GM19351 (cell line): ENCODE measurements around the gene TCN1.
"Not testable (repeated sequence)": the region's sequence is repeated elsewhere in the genome, so short reads cannot be mapped to it uniquely, and the experiment has no call there.

ENCODE experiments used
- ATAC-seq: cut with Tn5 transposase; IDR thresholded peaks from one replicate; pipeline ENCODE4 v1.9.1; 2021; ENCODE audit warnings: mild to moderate bottlenecking, moderate library complexity; ENCODE audit not compliant: unreplicated experiment

TCN1 gene

GRCh38 chr11:59866397-59866796 is at the start of gene TCN1:
Gene TCN1 (minus strand): TSS chr11:59866487. CDS start chr11:59866470, 17 bp downstream.
- no peak for ATAC-seq

GRCh38 chr11:59903569-59903968 is 37.3 kb upstream of the TCN1 start:
- ATAC-seq: not testable (repeated sequence)

- ATAC-seq: no peak
Measured at GRCh38 chr11:59901306-59901705, 35.0 kb upstream of the TCN1 start.

- no peak for ATAC-seq
Measured at GRCh38 chr11:59900366-59901126, 34.3 kb upstream of the TCN1 start.

- no peak for ATAC-seq
Measured at GRCh38 chr11:59899532-59899931, 33.2 kb upstream of the TCN1 start.

- no peak for ATAC-seq
Measured at GRCh38 chr11:59898650-59899049, 32.4 kb upstream of the TCN1 start.

GRCh38 chr11:59898046-59898445 is 31.8 kb upstream of the TCN1 start:
- ATAC-seq: no peak

GRCh38 chr11:59894616-59895015 is 28.3 kb upstream of the TCN1 start:
- ATAC-seq: no peak

GRCh38 chr11:59891781-59892181 is 25.5 kb upstream of the TCN1 start:
- ATAC-seq: no peak

- ATAC-seq: not testable (repeated sequence)
Measured at GRCh38 chr11:59887156-59887555, 20.9 kb upstream of the TCN1 start.

- no peak for ATAC-seq
Measured at GRCh38 chr11:59883597-59883996, 17.3 kb upstream of the TCN1 start.

GRCh38 chr11:59879567-59879966 is 13.3 kb upstream of the TCN1 start:
- ATAC-seq: no peak

GRCh38 chr11:59878575-59878974 is 12.3 kb upstream of the TCN1 start, which contains the start of gene OOSP3:
Gene OOSP3 (plus strand): TSS chr11:59878782. CDS start chr11:59878809, 27 bp downstream.
- no peak for ATAC-seq

GRCh38 chr11:59877784-59878183 is 11.5 kb upstream of the TCN1 start:
- no peak for ATAC-seq

GRCh38 chr11:59877325-59877724 is 11.0 kb upstream of the TCN1 start:
- no peak for ATAC-seq

- ATAC-seq: no peak
Measured at GRCh38 chr11:59875856-59876519, 9.7 kb upstream of the TCN1 start.

GRCh38 chr11:59872076-59872475 is 5.8 kb upstream of the TCN1 start:
- no peak for ATAC-seq

- no peak for ATAC-seq
Measured at GRCh38 chr11:59867946-59868345, 1.7 kb upstream of the TCN1 start.

GRCh38 chr11:59866836-59867235 is 549 bp upstream of the TCN1 start:
- no peak for ATAC-seq

GRCh38 chr11:59865031-59865430 is 1.3 kb downstream of the TCN1 start:
- ATAC-seq: no peak

GRCh38 chr11:59862252-59862651 is 4.0 kb downstream of the TCN1 start:
- ATAC-seq: no peak

GRCh38 chr11:59859673-59860072 is 6.6 kb downstream of the TCN1 start:
- ATAC-seq: no peak
